ENCODE results near the gene CD99L2. TPM values are rescaled to one million over a fixed set of nuclear protein-coding genes. Genes with fewer than 3 reads are reported as not detected.

CD99L2 gene
- total RNA-seq, 1 donor from 2014 or later: 49.9 TPM

DNA sequence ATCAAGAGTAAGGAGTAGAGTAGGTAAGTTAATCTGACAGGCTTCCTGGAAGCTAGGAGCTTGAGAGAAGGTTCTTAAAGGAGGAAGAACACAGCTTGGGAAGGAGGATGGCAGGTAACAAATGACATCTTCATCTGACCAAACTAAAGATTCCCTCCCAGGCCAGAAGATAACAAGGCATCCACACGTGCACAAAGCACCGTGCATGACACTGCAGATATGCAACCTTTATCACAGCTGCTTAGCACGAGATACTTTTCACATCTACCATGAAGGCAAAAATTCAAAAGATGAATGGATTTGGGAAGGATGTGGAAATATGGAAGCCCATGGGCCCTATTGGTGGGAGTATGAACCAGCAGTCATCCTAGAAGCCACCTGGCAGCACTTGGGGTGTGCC, 34.3 kb downstream of the CD99L2 start:
- no peaks in the 10 kb centered on the region for H3K36me3 Mint-ChIP-seq (ENCODE audit: unreplicated experiment)
- no peak overlapping the region for H3K27ac Mint-ChIP-seq (ENCODE audit: unreplicated experiment)
- H3K4me3 Mint-ChIP-seq (ENCODE audit: unreplicated experiment): no peak overlapping the region
- peaks cover 3% of the 10 kb centered on the region for H3K27me3 Mint-ChIP-seq (ENCODE audit: unreplicated experiment)
- TF ChIP-seq, protein P1, sequence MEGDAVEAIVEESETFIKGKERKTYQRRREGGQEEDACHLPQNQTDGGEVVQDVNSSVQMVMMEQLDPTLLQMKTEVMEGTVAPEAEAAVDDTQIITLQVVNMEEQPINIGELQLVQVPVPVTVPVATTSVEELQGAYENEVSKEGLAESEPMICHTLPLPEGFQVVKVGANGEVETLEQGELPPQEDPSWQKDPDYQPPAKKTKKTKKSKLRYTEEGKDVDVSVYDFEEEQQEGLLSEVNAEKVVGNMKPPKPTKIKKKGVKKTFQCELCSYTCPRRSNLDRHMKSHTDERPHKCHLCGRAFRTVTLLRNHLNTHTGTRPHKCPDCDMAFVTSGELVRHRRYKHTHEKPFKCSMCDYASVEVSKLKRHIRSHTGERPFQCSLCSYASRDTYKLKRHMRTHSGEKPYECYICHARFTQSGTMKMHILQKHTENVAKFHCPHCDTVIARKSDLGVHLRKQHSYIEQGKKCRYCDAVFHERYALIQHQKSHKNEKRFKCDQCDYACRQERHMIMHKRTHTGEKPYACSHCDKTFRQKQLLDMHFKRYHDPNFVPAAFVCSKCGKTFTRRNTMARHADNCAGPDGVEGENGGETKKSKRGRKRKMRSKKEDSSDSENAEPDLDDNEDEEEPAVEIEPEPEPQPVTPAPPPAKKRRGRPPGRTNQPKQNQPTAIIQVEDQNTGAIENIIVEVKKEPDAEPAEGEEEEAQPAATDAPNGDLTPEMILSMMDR (IDR thresholded peaks at IDR 0.05; ENCODE audit: partially characterized antibody, unreplicated experiment): no peak
- no peaks in the 10 kb centered on the region for H3K4me1 Mint-ChIP-seq (ENCODE audit: low read depth, unreplicated experiment)
- no peak for DNase-seq
- H3K9me3 Mint-ChIP-seq (ENCODE audit: unreplicated experiment): peaks cover 1% of the 10 kb centered on the region

DNA sequence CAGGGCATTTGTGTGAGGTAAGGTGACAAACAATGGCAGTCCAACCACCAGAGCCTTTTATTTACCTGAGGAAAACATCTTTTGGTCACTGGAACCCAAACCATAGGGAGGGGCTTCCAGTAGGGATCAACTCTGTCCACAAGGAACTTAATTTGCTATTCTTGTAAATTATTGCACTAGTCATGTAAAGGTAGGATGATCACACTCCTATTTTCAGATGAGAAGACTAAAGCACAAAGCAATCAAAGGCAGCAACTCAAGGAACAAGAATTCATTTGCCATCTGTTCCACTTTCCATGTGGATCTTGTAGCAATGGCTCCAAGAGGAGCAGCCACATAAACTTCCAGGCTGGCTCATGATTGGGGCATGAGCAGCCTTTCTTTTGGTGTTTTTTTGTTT, 35.3 kb downstream of the CD99L2 start:
- H3K4me3 Mint-ChIP-seq (ENCODE audit: unreplicated experiment): no peak overlapping the region
- TF ChIP-seq, protein P1 (IDR thresholded peaks at IDR 0.05; ENCODE audit: partially characterized antibody, unreplicated experiment): no peak
- peaks cover 3% of the 10 kb centered on the region for H3K27me3 Mint-ChIP-seq (ENCODE audit: unreplicated experiment)
- H3K36me3 Mint-ChIP-seq (ENCODE audit: unreplicated experiment): no peaks in the 10 kb centered on the region
- H3K27ac Mint-ChIP-seq (ENCODE audit: unreplicated experiment): no peak overlapping the region
- peaks cover 5% of the 10 kb centered on the region for H3K9me3 Mint-ChIP-seq (ENCODE audit: unreplicated experiment)
- H3K4me1 Mint-ChIP-seq (ENCODE audit: low read depth, unreplicated experiment): no peaks in the 10 kb centered on the region
- no peak for DNase-seq

DNA sequence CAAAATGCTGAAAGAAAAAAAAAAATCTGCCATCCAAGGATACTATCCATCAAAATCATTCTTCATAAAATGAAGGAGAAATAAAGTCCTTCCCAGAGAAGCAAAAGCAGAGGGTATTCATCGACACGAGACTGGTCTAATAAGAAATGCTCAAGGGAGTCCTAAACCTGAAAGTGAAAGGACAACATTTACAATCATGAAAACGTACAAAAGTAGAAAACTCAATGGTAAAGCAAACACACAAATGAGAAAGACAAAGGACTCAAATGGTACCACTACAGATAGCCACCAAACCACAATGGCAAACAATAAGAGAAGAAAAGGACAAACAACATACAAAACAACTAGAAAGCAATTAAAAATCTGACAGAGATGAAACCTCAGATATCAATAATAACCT, 41.0 kb downstream of the CD99L2 start:
- DNase-seq: no peak
- Mint-ChIP-seq H3K36me3 (ENCODE audit: unreplicated experiment) (peaks cover 13% of the 10 kb centered on the region), H3K4me3 (ENCODE audit: unreplicated experiment) (no peak overlapping the region), H3K4me1 (ENCODE audit: low read depth, unreplicated experiment) (peaks cover 12% of the 10 kb centered on the region), H3K9me3 (ENCODE audit: unreplicated experiment) (peaks cover 13% of the 10 kb centered on the region), H3K27ac (ENCODE audit: unreplicated experiment) (no peak overlapping the region), H3K27me3 (ENCODE audit: unreplicated experiment) (peaks cover 8% of the 10 kb centered on the region)
- TF ChIP-seq, protein P1 (IDR thresholded peaks at IDR 0.05; ENCODE audit: partially characterized antibody, unreplicated experiment): no peak

DNA sequence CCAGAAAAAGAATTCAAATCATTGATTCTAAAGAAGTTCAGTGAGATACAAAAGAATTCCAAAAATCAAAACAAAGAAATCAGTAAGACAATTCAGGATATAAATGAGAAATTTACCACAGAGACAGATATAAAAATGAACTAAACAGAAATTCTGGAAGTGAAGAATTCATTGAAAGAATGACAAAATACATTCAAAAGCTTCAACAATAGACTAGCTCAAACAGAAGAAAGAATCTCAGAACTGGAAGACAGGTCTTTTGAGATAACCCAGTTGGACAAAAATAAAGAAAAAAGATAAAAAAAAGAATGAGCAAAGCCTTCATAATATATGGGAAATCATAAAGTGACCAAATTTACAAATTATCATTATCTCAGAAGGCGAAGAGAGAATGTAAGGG, 41.7 kb downstream of the CD99L2 start:
- peaks cover 13% of the 10 kb centered on the region for H3K9me3 Mint-ChIP-seq (ENCODE audit: unreplicated experiment)
- H3K4me3 Mint-ChIP-seq (ENCODE audit: unreplicated experiment): no peak overlapping the region
- H3K27ac Mint-ChIP-seq (ENCODE audit: unreplicated experiment): no peak overlapping the region
- peaks cover 8% of the 10 kb centered on the region for H3K27me3 Mint-ChIP-seq (ENCODE audit: unreplicated experiment)
- peaks cover 13% of the 10 kb centered on the region for H3K36me3 Mint-ChIP-seq (ENCODE audit: unreplicated experiment)
- TF ChIP-seq, protein P1 (IDR thresholded peaks at IDR 0.05; ENCODE audit: partially characterized antibody, unreplicated experiment): no peak
- DNase-seq: no peak
- peaks cover 14% of the 10 kb centered on the region for H3K4me1 Mint-ChIP-seq (ENCODE audit: low read depth, unreplicated experiment)

DNA sequence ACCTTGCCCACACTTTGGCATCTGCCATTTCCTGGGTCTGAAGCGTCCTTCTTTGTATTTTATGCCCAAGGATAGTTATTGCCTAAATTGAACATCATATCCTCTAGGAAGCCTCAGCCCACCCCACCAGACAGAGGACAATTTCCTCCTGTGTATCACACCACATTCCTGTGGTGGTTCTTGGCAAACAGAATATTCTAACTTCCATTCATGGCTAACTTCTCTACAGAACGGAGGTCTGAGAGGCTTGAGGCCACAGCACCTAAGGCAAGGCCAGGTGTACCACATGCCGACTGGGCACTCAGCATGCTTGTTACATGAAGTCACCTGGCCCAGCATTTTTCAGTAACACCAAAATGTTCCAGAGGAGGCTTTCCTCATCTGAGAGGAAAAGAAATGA, 42.4 kb downstream of the CD99L2 start:
- H3K36me3 Mint-ChIP-seq (ENCODE audit: unreplicated experiment): peaks cover 13% of the 10 kb centered on the region
- H3K27me3 Mint-ChIP-seq (ENCODE audit: unreplicated experiment): peaks cover 6% of the 10 kb centered on the region
- no peak for DNase-seq
- H3K27ac Mint-ChIP-seq (ENCODE audit: unreplicated experiment): peak overlapping the region; percentile 38
- TF ChIP-seq, protein P1 (IDR thresholded peaks at IDR 0.05; ENCODE audit: partially characterized antibody, unreplicated experiment): no peak
- H3K4me3 Mint-ChIP-seq (ENCODE audit: unreplicated experiment): no peak overlapping the region
- peaks cover 14% of the 10 kb centered on the region for H3K4me1 Mint-ChIP-seq (ENCODE audit: low read depth, unreplicated experiment)
- peaks cover 13% of the 10 kb centered on the region for H3K9me3 Mint-ChIP-seq (ENCODE audit: unreplicated experiment)

Measured in glutamatergic neuron (in vitro differentiated cells).